HUES48 (cell line): ENCODE results near the gene FHIT.

Experiments
- H3K27ac ChIP-seq: one replicate; pipeline ENCODE4 v1.7.0; 2013; ENCODE audit warnings: low read depth, low read length, inconsistent platforms
- H3K27me3 ChIP-seq: 2 replicates; pipeline ENCODE4 v1.6.1; 2013; ENCODE audit warnings: mild to moderate bottlenecking, low read length; ENCODE audit not compliant: control insufficient read depth, insufficient read depth
- H3K36me3 ChIP-seq: 2 replicates; pipeline ENCODE4 v1.6.1; 2013; ENCODE audit warnings: low read length; ENCODE audit not compliant: control insufficient read depth, insufficient read depth
- H3K4me1 ChIP-seq: 2 replicates; pipeline ENCODE4 v1.6.1; 2013; ENCODE audit warnings: mild to moderate bottlenecking, low read length; ENCODE audit not compliant: control insufficient read depth, insufficient read depth
- H3K4me3 ChIP-seq: 2 replicates; pipeline ENCODE4 v1.5.1; 2013; ENCODE audit warnings: mild to moderate bottlenecking, low read depth, low read length
- H3K9ac ChIP-seq: 2 replicates; pipeline ENCODE4 v1.6.1; 2013; ENCODE audit warnings: mild to moderate bottlenecking, low read depth, low read length, moderate library complexity
- H3K9me3 ChIP-seq: 2 replicates; pipeline ENCODE4 v1.6.1; 2013; ENCODE audit warnings: low read length; ENCODE audit not compliant: control insufficient read depth, insufficient read depth

FHIT gene

DNA sequence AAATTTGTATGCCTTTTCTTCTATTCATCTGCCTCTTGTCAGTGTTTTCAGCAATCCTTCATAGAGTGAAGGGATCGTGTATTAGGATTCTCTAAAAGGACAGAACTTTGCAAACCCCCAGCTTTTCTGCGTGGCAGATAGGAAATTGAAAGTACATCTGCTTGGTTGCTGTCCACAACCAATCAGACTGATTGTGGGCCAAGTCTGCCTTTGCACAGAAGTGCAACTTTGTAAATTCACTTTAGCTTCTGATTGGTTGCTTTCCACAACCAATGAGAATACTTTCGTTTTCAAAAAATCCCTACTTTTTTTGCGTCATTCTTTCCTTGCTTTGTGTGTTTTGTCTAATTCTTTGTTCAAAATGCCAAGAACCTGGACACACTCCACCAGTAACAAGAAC is 847.4 kb downstream of the FHIT start:
- Histone ChIP-seq H3K9ac (no peak overlapping the region), H3K36me3 (no peaks in the 10 kb centered on the region), H3K4me1 (peaks cover 11% of the 10 kb centered on the region), H3K27ac (no peak overlapping the region), H3K4me3 (no peak overlapping the region), H3K27me3 (no peaks in the 10 kb centered on the region), H3K9me3 (peaks cover 6% of the 10 kb centered on the region)

GRCh38 chr3:60402931-60403330 is 848.3 kb downstream of the FHIT start:
- no peaks in the 10 kb centered on the region for H3K36me3 ChIP-seq
- no peak overlapping the region for H3K4me3 ChIP-seq
- H3K27ac ChIP-seq, result no peak overlapping the region
- H3K9ac ChIP-seq, result no peak overlapping the region
- H3K4me1 ChIP-seq, result peaks cover 6% of the 10 kb centered on the region; the same call in 1 of the 2 replicates
- peaks cover 8% of the 10 kb centered on the region for H3K9me3 ChIP-seq
- H3K27me3 ChIP-seq, result no peaks in the 10 kb centered on the region

DNA sequence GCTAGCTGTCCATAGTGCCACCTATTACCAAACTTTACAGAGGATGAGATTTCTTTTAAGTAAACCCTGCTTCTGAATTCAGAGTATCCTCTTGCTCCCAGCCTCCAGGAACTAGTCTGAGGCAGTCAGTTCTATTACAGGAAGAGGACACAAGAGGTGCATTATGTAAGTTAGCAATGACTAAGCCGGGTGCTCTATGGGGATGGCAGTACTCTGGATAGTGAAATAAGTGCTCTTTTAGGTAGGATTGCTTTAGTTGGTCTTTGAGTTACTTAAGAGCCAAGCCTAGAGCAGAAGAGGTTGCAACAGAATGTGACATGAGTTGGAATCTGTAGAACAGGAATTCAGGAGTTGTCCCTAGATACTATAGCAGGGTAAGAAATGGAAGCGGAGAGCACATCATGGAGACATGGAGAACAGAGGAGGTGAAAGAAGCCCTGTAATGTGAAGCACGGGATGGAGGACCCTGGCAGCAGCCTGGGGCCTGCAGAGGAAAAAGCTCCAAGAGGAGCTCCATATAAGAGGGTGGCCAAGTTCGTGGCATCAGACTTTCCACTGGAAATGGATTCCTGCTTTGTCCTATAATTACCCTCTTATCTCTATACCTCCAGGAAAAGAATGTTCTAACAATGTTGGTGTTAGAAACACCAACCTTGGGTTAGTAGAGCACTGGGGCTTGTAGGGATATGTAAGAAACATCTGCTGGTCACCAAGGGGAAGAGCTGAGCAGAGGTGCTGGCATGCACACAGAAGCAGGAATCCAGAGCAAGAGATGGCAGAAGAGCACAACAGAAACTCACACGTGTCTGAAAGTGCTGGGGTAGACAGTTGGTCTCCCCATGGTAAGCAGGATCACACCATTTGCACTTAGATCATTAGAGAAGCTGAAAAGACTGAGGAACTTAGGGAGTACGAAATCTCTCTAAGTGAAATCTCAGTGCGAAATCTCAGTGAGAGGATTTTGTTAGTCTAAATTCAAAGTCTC is 851.1 kb downstream of the FHIT start:
- H3K27ac ChIP-seq, result no peak overlapping the region
- H3K9ac ChIP-seq, result no peak overlapping the region
- no peaks in the 10 kb centered on the region for H3K36me3 ChIP-seq
- no peaks in the 10 kb centered on the region for H3K27me3 ChIP-seq
- H3K9me3 ChIP-seq, result peaks cover 7% of the 10 kb centered on the region; the same call in 1 of the 2 replicates
- H3K4me3 ChIP-seq, result no peak overlapping the region
- H3K4me1 ChIP-seq, result peaks cover 5% of the 10 kb centered on the region; the same call in 1 of the 2 replicates

DNA sequence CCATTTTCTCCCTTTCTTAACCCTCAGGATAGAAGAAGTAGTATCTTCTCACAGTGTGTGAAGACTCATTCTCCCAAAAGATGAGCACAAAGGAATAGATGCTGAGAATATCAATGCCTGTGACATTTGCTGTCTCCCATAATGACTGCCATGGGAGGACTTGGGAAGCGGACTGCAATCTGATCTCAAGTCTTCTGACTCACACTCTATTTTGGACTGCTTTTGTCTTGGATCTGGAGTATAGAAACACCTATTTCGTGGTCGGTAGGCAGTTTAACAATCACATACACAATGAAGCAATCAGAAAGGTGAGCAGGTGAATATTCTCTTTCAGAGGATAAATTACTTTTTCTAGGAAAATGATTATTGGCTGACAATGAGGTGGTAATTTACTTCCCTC is 852.0 kb downstream of the FHIT start:
- Histone ChIP-seq H3K27me3 (no peaks in the 10 kb centered on the region), H3K9ac (no peak overlapping the region), H3K4me3 (no peak overlapping the region), H3K36me3 (no peaks in the 10 kb centered on the region), H3K9me3 (peaks cover 7% of the 10 kb centered on the region; the same call in 1 of the 2 replicates), H3K4me1 (peaks cover 5% of the 10 kb centered on the region; the same call in 1 of the 2 replicates), H3K27ac (no peak overlapping the region)

DNA sequence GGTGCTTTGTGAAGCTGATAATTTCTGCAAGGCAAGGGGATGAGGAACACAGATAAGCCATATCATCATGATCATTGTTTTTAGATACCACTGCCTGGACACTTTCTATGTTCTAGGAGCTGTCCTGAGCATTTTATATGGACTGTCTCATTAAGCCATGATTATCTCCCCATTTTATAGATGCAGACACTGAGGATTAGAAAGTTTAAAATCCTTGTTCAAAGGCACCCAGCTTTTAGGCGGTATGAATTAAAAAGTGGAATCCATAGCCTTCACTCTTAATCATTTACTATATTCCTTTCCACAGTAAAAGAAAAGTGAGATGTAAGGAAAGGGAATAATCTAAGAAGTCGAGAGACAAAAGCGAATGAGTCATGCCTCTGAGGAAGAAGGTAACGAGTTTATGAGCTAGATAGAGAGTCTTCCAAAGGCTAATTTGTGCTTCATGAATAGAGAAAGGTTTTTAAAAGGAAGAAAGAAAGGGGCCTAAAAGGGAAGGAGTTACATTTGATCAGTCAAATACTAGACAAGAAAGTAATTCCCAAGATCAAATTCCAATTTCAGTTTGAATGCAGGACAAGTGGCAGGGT is 856.0 kb downstream of the FHIT start:
- no peak overlapping the region for H3K27ac ChIP-seq
- H3K27me3 ChIP-seq, result no peaks in the 10 kb centered on the region

GRCh38 chr3:60393946-60394345 is 857.3 kb downstream of the FHIT start:
- Histone ChIP-seq H3K27ac (no peak overlapping the region), H3K9ac (no peak overlapping the region), H3K4me1 (no peaks in the 10 kb centered on the region), H3K9me3 (peaks cover 7% of the 10 kb centered on the region; the same call in 1 of the 2 replicates), H3K27me3 (no peaks in the 10 kb centered on the region), H3K36me3 (no peaks in the 10 kb centered on the region), H3K4me3 (no peak overlapping the region)

More for the DNA sequence above, 856.0 kb downstream of the FHIT start:
- peaks cover 7% of the 10 kb centered on the region; the same call in 1 of the 2 replicates for H3K9me3 ChIP-seq
- H3K36me3 ChIP-seq, result no peaks in the 10 kb centered on the region
- H3K4me1 ChIP-seq, result no peaks in the 10 kb centered on the region
- no peak overlapping the region for H3K9ac ChIP-seq
- H3K4me3 ChIP-seq, result no peak overlapping the region

GRCh38 chr3:60392501-60392900 is 858.8 kb downstream of the FHIT start:
- Histone ChIP-seq H3K27ac (no peak overlapping the region), H3K27me3 (no peaks in the 10 kb centered on the region)

DNA sequence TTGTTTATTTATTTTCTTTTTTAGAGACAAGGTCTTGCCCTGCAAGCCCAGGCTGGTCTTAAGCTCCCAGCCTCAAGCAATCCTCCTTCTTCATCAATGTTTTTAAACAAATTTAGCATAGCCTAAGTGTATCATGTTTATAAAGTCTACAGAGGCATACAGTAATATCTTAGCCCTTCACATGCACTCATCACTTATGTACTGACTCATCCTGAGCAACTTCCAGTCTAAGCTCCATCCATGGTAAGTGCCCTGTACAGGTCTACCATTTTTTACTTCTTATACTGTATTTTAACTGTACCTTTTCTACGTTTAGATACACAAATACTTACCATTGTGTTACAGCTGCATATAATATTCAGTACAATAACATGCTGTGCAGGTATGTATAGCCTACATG is 860.0 kb downstream of the FHIT start:
- Histone ChIP-seq H3K9me3 (no peaks in the 10 kb centered on the region), H3K9ac (no peak overlapping the region), H3K4me3 (no peak overlapping the region), H3K27me3 (no peaks in the 10 kb centered on the region), H3K27ac (no peak overlapping the region), H3K36me3 (no peaks in the 10 kb centered on the region), H3K4me1 (no peaks in the 10 kb centered on the region)

More at GRCh38 chr3:60392501-60392900, 858.8 kb downstream of the FHIT start:
- Histone ChIP-seq H3K9me3 (0 out of 2 replicates have a peak, but pooled peaks cover 1% of the 10 kb centered on the region), H3K4me1 (no peaks in the 10 kb centered on the region), H3K36me3 (no peaks in the 10 kb centered on the region), H3K9ac (no peak overlapping the region), H3K4me3 (no peak overlapping the region)

DNA sequence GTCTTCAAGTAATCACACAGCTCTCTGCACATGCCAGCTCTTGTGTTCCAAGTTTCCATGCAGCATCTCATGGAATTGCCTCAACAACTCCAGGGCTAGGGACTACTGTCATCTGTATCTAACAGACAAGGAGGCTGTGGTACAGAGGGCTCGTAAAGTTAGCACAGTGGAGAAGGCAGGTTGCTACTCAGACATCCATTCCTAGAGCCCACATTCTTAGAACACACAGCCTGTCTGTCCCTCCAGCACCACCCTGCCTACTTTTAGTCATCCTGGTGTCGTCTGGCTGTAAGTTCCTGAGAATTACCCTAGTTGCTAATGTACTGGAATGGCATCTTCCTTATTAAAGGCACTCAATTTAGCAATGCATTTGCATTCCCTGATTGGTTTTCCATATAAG is 862.5 kb downstream of the FHIT start:
- Histone ChIP-seq H3K9ac (no peak overlapping the region), H3K36me3 (no peaks in the 10 kb centered on the region), H3K4me1 (no peaks in the 10 kb centered on the region), H3K9me3 (no peaks in the 10 kb centered on the region), H3K4me3 (no peak overlapping the region), H3K27ac (no peak overlapping the region), H3K27me3 (no peaks in the 10 kb centered on the region)

GRCh38 chr3:60386306-60386705 is 864.9 kb downstream of the FHIT start:
- H3K36me3 ChIP-seq, result no peaks in the 10 kb centered on the region
- H3K4me3 ChIP-seq, result no peak overlapping the region
- no peak overlapping the region for H3K9ac ChIP-seq
- no peak overlapping the region for H3K27ac ChIP-seq
- no peaks in the 10 kb centered on the region for H3K9me3 ChIP-seq
- no peaks in the 10 kb centered on the region for H3K4me1 ChIP-seq
- no peaks in the 10 kb centered on the region for H3K27me3 ChIP-seq

- no peak overlapping the region for H3K9ac ChIP-seq
- no peaks in the 10 kb centered on the region for H3K36me3 ChIP-seq
- no peaks in the 10 kb centered on the region for H3K4me1 ChIP-seq
- H3K9me3 ChIP-seq, result no peaks in the 10 kb centered on the region
- H3K27ac ChIP-seq, result no peak overlapping the region
- no peak overlapping the region for H3K4me3 ChIP-seq
- no peaks in the 10 kb centered on the region for H3K27me3 ChIP-seq
Observed at GRCh38 chr3:60384341-60384740, 866.9 kb downstream of the FHIT start.
